GM21737 (cell line): ENCODE measurements around the gene CANT1.
"Not testable (repeated sequence)": the region's sequence is repeated elsewhere in the genome, so short reads cannot be mapped to it uniquely, and the experiment has no call there.

Experiments
- ATAC-seq: cut with Tn5 transposase; IDR thresholded peaks from one replicate; pipeline ENCODE4 v1.9.1; 2021; ENCODE audit warnings: mild to moderate bottlenecking, moderate library complexity; ENCODE audit not compliant: unreplicated experiment

The CANT1 gene

DNA sequence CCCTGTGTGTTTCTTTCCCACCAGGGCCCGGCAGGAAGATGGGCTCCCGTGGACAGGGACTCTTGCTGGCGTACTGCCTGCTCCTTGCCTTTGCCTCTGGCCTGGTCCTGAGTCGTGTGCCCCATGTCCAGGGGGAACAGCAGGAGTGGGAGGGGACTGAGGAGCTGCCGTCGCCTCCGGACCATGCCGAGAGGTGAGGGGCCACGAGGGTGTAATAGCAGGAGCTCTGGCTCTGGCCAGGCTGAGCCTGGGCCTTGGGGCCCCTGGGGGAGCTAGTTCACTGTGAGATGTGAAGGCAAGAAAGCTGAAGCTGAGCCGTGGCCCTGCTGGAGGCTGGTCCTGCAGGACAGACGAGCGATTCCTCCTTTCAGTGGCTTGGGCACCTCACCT, 34.4 kb upstream of the CANT1 start:
- ATAC-seq, result no peak

GRCh38 chr17:79043191-79043930, 33.8 kb upstream of the CANT1 start:
- ATAC-seq, result no peak

DNA sequence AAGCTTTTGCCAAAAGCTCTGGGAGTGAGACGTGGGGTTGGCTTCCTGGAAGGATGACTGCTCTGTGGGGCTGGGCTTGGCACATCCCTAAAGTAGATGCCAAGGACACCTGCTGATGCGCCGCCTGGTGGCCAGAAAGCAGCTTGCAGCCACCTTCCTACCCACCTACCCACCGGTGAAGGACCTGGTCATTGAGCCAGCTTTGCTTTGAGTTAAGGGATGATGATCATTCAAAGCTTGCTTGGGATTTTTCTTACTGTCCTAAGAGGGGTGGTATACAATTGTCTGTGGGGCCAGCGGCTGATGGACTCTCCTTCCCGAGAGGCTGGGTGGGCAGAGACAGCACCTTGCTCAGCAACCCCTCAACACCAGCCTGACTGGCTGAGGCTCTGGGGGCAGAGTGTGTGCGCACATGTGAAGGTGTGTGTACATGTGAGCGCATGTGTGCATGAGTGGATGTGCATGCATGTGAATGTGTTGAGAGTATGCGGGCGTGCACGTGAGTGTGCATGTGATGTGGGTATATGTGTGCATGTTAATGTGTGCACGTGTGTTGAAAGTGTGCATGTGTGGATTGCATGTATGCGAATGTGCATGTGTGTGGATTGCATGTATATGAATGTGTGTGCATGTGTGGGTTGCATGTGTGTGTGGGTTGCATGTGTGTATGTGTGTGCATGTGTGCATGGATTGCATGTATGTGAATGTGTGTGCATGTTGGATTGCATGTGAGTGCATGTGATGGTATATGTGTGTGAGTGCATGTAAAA, 33.0 kb upstream of the CANT1 start:
- no peak for ATAC-seq

DNA sequence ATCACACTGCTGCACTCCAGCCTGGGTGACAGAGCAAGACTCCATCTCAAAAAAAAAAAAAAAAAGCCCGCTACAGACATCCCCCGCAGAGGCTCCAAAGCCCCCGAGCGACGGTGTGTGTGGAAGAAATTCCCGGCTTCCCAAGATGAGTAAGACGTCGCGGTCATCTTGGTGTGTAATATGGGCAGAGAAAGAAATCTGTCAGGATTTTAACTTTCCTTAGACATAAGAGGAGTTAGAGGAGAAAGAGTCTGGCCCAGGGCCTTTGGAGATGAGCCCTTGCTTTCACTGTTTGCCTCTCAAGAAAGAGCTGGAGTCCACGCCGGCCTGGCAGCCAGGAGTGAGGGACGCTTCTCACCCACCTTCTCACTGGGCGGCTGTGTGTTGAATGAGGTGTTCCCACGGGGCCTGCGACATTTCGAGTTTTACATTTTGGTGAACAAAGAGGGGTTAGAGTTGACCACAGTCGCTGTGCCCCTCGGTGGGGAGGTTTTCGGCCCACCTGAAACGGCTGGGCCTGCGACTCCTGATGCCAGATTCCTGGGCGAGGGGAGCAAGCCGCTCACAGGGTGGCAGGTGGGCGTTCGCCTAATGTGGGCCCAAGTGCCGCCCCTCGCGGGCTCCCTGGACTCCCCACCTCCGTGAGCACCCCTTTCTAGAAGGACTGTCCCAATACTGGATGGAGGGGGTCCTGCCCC, 32.3 kb upstream of the CANT1 start:
- no peak for ATAC-seq

GRCh38 chr17:79041041-79041570, 31.5 kb upstream of the CANT1 start:
- ATAC-seq, result no peak

- no peak for ATAC-seq
Observed at GRCh38 chr17:79039886-79040285, 30.3 kb upstream of the CANT1 start.

DNA sequence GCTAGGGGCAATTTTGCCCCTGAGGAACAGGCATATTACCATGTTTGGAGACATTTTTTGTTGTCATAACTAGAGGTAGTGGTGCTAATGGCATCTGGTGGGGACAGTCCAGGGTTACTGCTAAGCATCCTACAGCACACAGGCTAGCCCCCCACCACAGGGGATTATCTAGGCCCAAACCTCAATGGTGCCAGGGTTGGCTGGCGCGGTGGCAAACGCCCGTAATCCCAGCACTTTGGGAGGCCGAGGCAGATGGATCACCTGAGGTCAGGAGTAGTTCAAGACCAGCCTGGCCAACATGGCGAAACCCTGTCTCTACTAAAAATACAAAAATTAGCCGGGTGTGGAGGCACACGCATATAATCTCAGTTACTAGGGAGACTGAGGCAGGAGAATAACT, 29.6 kb upstream of the CANT1 start:
- no peak for ATAC-seq

GRCh38 chr17:79038545-79039135, 29.1 kb upstream of the CANT1 start:
- no peak for ATAC-seq

- no peak for ATAC-seq
Observed at GRCh38 chr17:79036596-79036995, 27.0 kb upstream of the CANT1 start.

DNA sequence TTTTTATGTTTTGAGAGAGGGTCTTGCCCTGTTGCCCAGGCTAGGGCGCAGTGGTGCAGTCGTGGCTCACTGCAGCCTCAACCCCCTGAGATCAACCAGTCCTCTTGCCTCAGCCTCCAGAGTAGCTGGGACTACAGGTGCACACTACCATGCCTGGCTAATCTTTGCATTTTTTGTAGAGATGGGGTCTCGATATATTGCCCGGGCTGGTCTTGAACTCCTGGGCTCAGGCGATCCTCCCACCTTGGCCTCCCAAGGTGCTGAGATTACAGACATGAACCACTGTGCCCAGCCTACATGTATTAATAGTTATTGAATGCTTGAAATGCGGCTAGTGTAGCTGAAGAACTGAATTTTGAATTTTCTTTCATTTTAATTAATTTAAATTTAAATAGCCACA, 26.6 kb upstream of the CANT1 start:
- ATAC-seq, result no peak

DNA sequence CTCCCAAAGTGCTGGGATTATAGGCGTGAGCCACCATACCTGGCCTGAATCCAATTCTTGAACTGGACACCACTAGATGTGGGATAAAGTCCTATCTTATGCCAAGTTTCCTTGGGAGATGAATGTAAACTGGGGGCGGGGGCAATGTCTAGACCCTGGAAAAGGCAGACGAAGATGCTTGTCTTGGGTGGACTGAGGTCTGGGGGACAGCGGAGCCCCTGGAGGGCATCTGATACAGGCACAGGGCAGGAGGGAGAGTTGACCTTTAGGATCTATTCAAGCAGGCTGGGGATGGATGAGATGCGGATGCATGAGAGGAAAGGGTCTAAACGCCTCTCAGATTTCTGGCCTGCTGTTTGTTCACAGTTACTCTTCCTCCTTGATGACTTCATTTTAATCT, 26.1 kb upstream of the CANT1 start:
- ATAC-seq, result no peak

DNA sequence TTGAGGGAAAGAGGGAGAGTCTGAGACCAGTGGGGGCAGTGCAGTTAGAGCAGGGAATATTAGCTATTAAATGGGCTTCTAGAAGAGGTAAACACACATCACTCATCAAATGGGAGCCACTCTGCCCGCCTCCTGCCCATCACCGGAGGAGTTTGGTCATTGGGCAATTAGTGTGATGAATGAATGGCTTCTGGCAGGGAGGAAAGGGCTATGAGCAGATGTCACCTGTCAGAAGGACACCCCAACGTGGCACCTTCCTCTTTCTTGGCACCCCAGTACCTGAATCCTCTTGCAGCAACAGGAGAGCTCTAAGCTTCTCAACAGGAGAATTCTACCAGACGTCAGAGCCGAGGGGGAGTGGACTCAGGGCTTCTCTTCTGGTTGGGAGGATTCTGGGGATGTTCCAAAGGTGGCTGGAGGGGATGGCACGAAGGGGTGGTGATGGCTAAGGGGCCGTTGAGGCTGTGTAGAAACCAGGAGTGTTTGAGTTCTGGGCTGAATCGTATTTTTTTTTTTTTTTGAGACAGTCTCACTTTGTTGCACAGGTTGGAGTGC, 25.4 kb upstream of the CANT1 start:
- no peak for ATAC-seq

DNA sequence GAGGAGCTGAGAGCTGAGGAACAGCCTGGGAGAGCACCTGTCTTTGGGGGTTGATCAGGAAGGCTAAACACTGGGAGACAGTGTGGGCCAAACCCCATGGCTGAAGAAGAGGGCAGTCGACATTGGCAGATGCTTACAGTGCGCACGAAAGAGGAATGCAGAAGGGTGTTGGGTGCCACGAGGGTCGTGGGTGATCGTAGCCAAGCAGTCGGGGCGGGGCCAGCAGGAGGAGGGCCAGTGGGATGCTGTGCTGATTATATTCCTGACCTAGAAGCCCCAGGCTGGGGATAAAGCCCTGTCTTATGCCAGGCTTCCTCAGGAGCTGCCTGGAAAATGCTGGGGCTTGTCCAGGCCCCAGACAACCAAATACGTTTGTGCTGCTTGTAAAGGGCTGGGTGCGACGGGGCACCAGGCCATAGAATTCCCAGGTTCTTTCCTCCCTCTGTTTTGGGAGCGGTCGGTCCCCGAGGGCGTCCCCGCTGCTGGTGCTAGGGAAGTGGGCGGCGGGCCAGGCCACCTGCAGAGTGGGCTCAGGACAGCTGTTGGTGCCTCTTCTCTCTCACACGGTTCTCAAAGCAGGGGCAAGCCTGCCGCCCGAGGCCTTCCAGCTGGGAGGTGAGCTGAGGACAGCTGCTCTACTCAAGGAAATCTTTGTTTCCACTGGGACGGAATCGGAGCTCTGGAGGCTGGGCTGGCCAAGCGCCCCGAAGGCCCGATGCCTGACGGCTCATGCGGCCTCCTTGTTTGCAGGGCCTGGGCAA, 24.4 kb upstream of the CANT1 start:
- ATAC-seq, result no peak

GRCh38 chr17:79033046-79033616, 23.6 kb upstream of the CANT1 start:
- no peak for ATAC-seq

GRCh38 chr17:79031996-79032875, 22.7 kb upstream of the CANT1 start:
- no peak for ATAC-seq

- not testable (repeated sequence) for ATAC-seq
Observed at GRCh38 chr17:79030636-79031035, 21.1 kb upstream of the CANT1 start.

DNA sequence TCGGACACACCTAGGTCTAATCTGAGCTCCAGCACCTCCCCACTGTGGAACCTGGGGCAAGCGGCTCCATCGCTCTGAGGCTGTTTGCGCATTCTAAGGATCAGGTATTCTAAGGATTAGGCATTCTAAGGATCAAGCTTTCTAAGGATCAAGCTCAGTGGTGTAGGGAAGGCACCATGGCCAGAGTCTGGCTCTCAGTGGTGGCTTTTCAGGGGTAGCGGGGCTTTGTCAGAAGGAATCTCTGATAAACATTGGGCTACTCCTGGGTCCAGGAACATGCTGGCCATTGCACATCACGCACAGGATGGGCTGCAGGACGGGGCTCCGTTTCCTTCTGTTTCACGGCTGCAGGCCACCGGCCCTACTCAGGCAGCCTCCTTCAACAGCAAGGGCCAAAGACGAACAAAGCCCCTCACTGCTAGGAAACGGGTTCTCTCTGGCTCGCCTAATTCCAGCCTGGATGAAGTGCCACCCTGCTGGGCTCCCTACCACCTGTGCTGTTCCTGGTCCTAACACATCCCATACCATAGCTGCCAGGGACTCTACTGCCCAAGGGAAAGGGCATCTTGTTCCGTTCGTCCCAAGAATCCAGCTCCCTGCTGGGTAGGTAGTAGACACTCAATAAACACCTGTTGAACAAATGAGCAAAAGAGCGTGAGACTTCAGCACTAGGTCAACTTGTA, 19.9 kb upstream of the CANT1 start:
- ATAC-seq, result no peak
